ENCODE results near the gene CARS2.
A peak's percentile ranks its signal among the peaks of the same experiment; 100 is the strongest.
"Not testable (repeated sequence)": the region's sequence is repeated elsewhere in the genome, so short reads cannot be mapped to it uniquely, and the experiment has no call there.

CARS2 gene

GRCh38 chr13:110699148-110700145 is 6.5 kb downstream of the CARS2 start:
- Mint-ChIP-seq H3K4me3 (no peak overlapping the region), H3K9me3 (no peaks in the 10 kb centered on the region), H3K36me3 (ENCODE audit: low read depth) (peaks cover 53% of the 10 kb centered on the region), H3K4me1 (peaks cover 44% of the 10 kb centered on the region), H3K27me3 (no peaks in the 10 kb centered on the region), H3K27ac (no peak overlapping the region)
- DNase-seq, result no peak
- ATAC-seq, result no peak

GRCh38 chr13:110698689-110699088 is 7.2 kb downstream of the CARS2 start:
- Mint-ChIP-seq H3K27ac (peak overlapping the region; percentile 27), H3K9me3 (no peaks in the 10 kb centered on the region), H3K36me3 (ENCODE audit: low read depth) (peaks cover 52% of the 10 kb centered on the region), H3K27me3 (no peaks in the 10 kb centered on the region), H3K4me3 (no peak overlapping the region), H3K4me1 (peaks cover 38% of the 10 kb centered on the region)
- no peak for DNase-seq
- peak; percentile 43 for ATAC-seq

- Mint-ChIP-seq H3K36me3 (ENCODE audit: low read depth) (peaks cover 50% of the 10 kb centered on the region), H3K4me1 (peaks cover 29% of the 10 kb centered on the region), H3K4me3 (no peak overlapping the region), H3K9me3 (no peaks in the 10 kb centered on the region), H3K27ac (no peak overlapping the region), H3K27me3 (no peaks in the 10 kb centered on the region)
- ATAC-seq, result no peak
- no peak for DNase-seq
These were observed 8.1 kb downstream of the CARS2 start for GRCh38 chr13:110697842-110698241.

GRCh38 chr13:110696776-110697175 is 9.1 kb downstream of the CARS2 start:
- Mint-ChIP-seq H3K27me3 (no peaks in the 10 kb centered on the region), H3K4me3 (no peak overlapping the region), H3K4me1 (peaks cover 21% of the 10 kb centered on the region), H3K27ac (no peak overlapping the region), H3K36me3 (ENCODE audit: low read depth) (peaks cover 41% of the 10 kb centered on the region), H3K9me3 (no peaks in the 10 kb centered on the region)
- no peak for ATAC-seq
- DNase-seq, result no peak

- not testable (repeated sequence) for H3K27ac Mint-ChIP-seq, ATAC-seq, H3K27me3 Mint-ChIP-seq, DNase-seq, H3K9me3 Mint-ChIP-seq, H3K4me3 Mint-ChIP-seq
- Mint-ChIP-seq H3K36me3 (ENCODE audit: low read depth) (peaks cover 38% of the 10 kb centered on the region), H3K4me1 (peaks cover 20% of the 10 kb centered on the region)
These were observed 10.1 kb downstream of the CARS2 start for GRCh38 chr13:110695774-110696173.

GRCh38 chr13:110690516-110690915 is 15.4 kb downstream of the CARS2 start:
- no peak for ATAC-seq
- Mint-ChIP-seq H3K4me3 (no peak overlapping the region), H3K36me3 (ENCODE audit: low read depth) (peaks cover 26% of the 10 kb centered on the region), H3K9me3 (no peaks in the 10 kb centered on the region), H3K27ac (no peak overlapping the region), H3K4me1 (no peaks in the 10 kb centered on the region), H3K27me3 (no peaks in the 10 kb centered on the region)
- no peak for DNase-seq

- Mint-ChIP-seq H3K4me3 (no peak overlapping the region), H3K27me3 (no peaks in the 10 kb centered on the region), H3K36me3 (ENCODE audit: low read depth) (peaks cover 31% of the 10 kb centered on the region), H3K4me1 (no peaks in the 10 kb centered on the region), H3K27ac (no peak overlapping the region), H3K9me3 (no peaks in the 10 kb centered on the region)
- DNase-seq, result no peak
- no peak for ATAC-seq
These were observed 16.2 kb downstream of the CARS2 start for GRCh38 chr13:110689711-110690110.

DNA sequence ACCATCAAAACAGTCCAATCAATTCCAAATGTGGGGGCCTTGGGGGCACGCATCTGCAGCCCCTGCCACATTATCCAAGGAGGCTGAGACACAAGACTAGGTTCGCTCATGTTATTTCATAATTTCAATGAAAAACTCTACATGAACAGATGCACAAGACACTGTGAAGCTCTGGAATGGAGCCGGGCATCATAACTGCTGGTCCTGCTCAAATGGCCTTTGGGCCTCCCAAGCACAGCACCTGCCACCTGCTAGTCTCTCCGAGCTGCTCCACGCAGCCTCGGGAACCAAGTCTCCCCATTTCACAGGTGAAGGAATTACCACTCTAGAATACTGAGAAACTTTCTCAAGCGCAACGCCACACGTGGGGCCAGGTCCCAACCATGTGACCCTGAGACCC is 16.9 kb downstream of the CARS2 start:
- DNase-seq (no peak), ATAC-seq (no peak)
- Mint-ChIP-seq H3K4me1 (no peaks in the 10 kb centered on the region), H3K4me3 (no peak overlapping the region), H3K27ac (no peak overlapping the region), H3K9me3 (no peaks in the 10 kb centered on the region), H3K27me3 (no peaks in the 10 kb centered on the region), H3K36me3 (ENCODE audit: low read depth) (peaks cover 31% of the 10 kb centered on the region)

- Mint-ChIP-seq H3K4me3 (no peak overlapping the region), H3K4me1 (no peaks in the 10 kb centered on the region), H3K27ac (no peak overlapping the region), H3K36me3 (ENCODE audit: low read depth) (peaks cover 33% of the 10 kb centered on the region), H3K9me3 (no peaks in the 10 kb centered on the region), H3K27me3 (no peaks in the 10 kb centered on the region)
- DNase-seq (no peak), ATAC-seq (no peak)
These were observed 18.2 kb downstream of the CARS2 start for GRCh38 chr13:110687736-110688135.

DNA sequence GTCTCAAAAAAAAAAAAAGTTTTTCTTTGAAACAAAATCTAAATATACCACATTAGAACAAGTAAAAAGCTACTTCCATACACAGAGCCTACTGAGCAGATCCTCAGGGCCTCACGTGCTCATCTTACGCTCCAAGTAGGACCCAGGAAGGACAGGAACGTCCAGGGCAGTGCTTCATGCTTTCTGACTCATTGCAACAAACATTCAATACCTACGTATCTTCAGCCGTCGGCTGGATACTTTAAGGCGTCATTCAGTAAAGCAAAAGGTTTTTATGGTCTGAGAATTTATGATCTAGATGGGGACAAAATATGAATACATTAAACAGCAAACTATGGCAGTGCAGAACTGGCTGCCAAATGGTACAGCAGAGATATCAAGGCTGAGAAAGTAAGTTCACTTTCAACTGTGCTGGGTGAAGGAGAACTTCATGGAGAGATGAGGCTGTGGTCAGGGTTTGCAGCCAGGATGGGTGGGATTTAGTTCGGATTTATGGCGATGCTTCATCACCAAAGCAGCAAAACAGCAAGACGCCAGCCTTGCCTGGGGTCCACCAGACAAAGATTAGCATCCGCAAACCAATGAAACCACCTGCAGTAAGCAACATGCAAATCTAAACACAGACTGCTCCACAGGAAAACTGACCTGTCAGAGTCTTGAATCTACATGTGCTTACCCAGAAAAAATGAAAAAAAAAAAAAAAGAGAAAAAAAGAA is 20.5 kb downstream of the CARS2 start:
- H3K27me3 Mint-ChIP-seq, result no peaks in the 10 kb centered on the region
- H3K36me3 Mint-ChIP-seq (ENCODE audit: low read depth), result peaks cover 42% of the 10 kb centered on the region
- H3K9me3 Mint-ChIP-seq, result no peaks in the 10 kb centered on the region
- H3K4me1 Mint-ChIP-seq, result no peaks in the 10 kb centered on the region
- DNase-seq (no peak), ATAC-seq (no peak)
- no peak overlapping the region for H3K27ac Mint-ChIP-seq
- H3K4me3 Mint-ChIP-seq, result no peak overlapping the region

DNA sequence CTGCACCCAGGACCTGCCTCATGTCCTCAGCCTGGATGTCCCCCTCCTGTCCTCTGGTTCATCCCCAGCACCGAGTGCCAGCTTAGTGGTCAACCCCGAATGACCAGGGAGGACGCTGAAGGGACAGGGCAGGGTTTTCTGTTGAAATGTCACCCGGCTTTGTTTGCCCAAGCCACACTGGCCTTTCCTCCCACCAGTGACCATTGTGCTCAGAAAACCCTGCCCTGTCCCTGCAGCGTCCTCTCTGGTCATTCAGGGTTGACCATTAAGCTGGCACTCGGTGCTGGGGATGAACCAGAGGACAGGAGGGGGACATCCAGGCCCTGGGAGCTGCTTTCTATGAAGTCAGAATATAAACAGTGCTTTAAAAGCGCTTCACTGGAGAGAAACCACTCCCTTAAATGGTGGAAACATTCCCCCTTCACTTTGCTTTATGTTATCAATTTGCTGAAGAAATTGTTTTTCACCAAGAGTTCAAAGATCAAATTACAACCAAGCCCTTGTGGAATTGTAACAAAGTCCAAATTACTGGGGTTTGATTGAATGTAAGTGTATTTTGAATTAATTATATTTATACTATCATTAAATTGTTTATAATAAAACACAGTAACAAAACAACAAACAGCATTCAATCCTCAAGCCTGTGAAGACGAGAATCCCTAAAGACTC is 21.4 kb downstream of the CARS2 start:
- no peak overlapping the region for H3K27ac Mint-ChIP-seq
- no peak overlapping the region for H3K4me3 Mint-ChIP-seq
- no peaks in the 10 kb centered on the region for H3K9me3 Mint-ChIP-seq
- DNase-seq (no peak), ATAC-seq (no peak)
- no peaks in the 10 kb centered on the region for H3K27me3 Mint-ChIP-seq
- peaks cover 46% of the 10 kb centered on the region for H3K36me3 Mint-ChIP-seq (ENCODE audit: low read depth)
- no peaks in the 10 kb centered on the region for H3K4me1 Mint-ChIP-seq

DNA sequence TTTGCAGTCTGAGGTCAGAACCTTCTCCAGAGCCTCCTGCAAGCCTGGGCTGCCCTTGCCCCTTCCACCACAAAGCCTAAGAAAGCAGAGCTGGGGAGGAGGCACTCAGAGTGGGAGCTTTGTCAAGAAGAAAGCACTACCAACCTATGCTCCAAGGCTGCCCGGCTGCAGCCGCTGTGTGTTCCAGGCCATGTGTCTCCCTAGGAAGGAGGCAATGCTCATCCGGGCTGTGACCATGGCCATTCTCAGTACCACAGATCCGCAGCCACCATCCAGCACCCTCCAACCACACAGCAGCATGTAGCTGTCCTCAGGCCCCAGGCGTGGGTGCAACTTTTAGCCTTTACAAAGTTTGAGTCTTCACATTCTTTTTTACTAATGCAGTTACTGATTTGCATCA is 22.0 kb downstream of the CARS2 start:
- Mint-ChIP-seq H3K27ac (no peak overlapping the region), H3K27me3 (no peaks in the 10 kb centered on the region), H3K36me3 (ENCODE audit: low read depth) (peaks cover 51% of the 10 kb centered on the region), H3K4me1 (no peaks in the 10 kb centered on the region), H3K9me3 (no peaks in the 10 kb centered on the region), H3K4me3 (no peak overlapping the region)
- DNase-seq (no peak), ATAC-seq (no peak)

- ATAC-seq (no peak), DNase-seq (no peak)
- Mint-ChIP-seq H3K36me3 (ENCODE audit: low read depth) (peaks cover 57% of the 10 kb centered on the region), H3K27ac (no peak overlapping the region), H3K27me3 (no peaks in the 10 kb centered on the region), H3K4me3 (no peak overlapping the region), H3K4me1 (no peaks in the 10 kb centered on the region), H3K9me3 (no peaks in the 10 kb centered on the region)
These were observed 22.6 kb downstream of the CARS2 start for GRCh38 chr13:110683203-110683883.

- peaks cover 62% of the 10 kb centered on the region for H3K36me3 Mint-ChIP-seq (ENCODE audit: low read depth)
- ATAC-seq, result no peak
These were observed 23.2 kb downstream of the CARS2 start for GRCh38 chr13:110682746-110683145.

More at GRCh38 chr13:110682746-110683145, 23.2 kb downstream of the CARS2 start:
- DNase-seq, result no peak
- Mint-ChIP-seq H3K4me1 (peaks cover 4% of the 10 kb centered on the region), H3K27me3 (no peaks in the 10 kb centered on the region), H3K27ac (no peak overlapping the region), H3K9me3 (no peaks in the 10 kb centered on the region), H3K4me3 (no peak overlapping the region)

All from activated naive CD8-positive, alpha-beta T cell treated with anti-CD3 and anti-CD28 coated beads, Interleukin-2, amount 50 U/mL, for 24 hours (primary cell).